HFFc6 (cell line): Measurements from ENCODE around the gene CD44. TPM values are rescaled to one million over a fixed set of nuclear protein-coding genes. Genes with fewer than 3 reads are reported as not detected.

ENCODE experiments used
- DNase-seq: peaks from one replicate; pipeline ENCODE4 v3.0.0-alpha.2; 2018
- H3K27ac Mint-ChIP-seq: 2 replicates; pipeline ENCODE4 v1.8.0; 2020; ENCODE audit warnings: mild to moderate bottlenecking, mixed read lengths
- H3K27me3 Mint-ChIP-seq: 2 replicates; pipeline ENCODE4 v1.8.0; 2021; ENCODE audit warnings: mild to moderate bottlenecking, moderate library complexity, mixed read lengths; ENCODE audit not compliant: insufficient read depth
- H3K36me3 Mint-ChIP-seq: 2 replicates; pipeline ENCODE4 v1.8.0; 2021; ENCODE audit warnings: low read depth, mixed read lengths
- H3K4me1 Mint-ChIP-seq: 2 replicates; pipeline ENCODE4 v1.8.0; 2020; ENCODE audit warnings: low read depth, mixed read lengths
- H3K4me3 Mint-ChIP-seq: 2 replicates; pipeline ENCODE4 v1.8.0; 2020; ENCODE audit warnings: mild to moderate bottlenecking, moderate library complexity, mixed read lengths
- H3K9me3 Mint-ChIP-seq: 2 replicates; pipeline ENCODE4 v1.8.0; 2020; ENCODE audit warnings: mild to moderate bottlenecking, mixed read lengths
- total RNA-seq, 6 experiments: library from RNA; stranded (reverse); fragmentation: NEBNext Ultra II Directional; extraction: Animal tissue kit (Norgen Biotek cat#: 25700); gene quantifications; 2 replicates in 1 of 6; 3 replicates in 5 of 6; pipeline ENCODE4 v1.2.3, GENCODE V29; 2021
- TF ChIP-seq, protein P1 (sequence below): fragments of 200-600 bp; sonication (generic); IDR thresholded peaks from 2 replicates; pipeline ENCODE4 v1.5.0; 2021; ENCODE audit warnings: antibody characterized with exemption, mild to moderate bottlenecking

The CD44 gene
- total RNA-seq, 6 experiments from 2014 or later: 1,912 to 2,221 (median 2,175) TPM

GRCh38 chr11:35204614-35205013 is 65.6 kb downstream of the CD44 start:
- Mint-ChIP-seq H3K9me3 (no peaks in the 10 kb centered on the region; the same call in none of the 2 replicates), H3K27ac (peak overlapping the region; percentile 59), H3K36me3 (peaks cover 99% of the 10 kb centered on the region), H3K4me3 (peak overlapping the region; percentile 22; the same call in 1 of the 2 replicates), H3K4me1 (peaks cover 85% of the 10 kb centered on the region), H3K27me3 (peaks cover 35% of the 10 kb centered on the region)
- TF ChIP-seq, protein P1, sequence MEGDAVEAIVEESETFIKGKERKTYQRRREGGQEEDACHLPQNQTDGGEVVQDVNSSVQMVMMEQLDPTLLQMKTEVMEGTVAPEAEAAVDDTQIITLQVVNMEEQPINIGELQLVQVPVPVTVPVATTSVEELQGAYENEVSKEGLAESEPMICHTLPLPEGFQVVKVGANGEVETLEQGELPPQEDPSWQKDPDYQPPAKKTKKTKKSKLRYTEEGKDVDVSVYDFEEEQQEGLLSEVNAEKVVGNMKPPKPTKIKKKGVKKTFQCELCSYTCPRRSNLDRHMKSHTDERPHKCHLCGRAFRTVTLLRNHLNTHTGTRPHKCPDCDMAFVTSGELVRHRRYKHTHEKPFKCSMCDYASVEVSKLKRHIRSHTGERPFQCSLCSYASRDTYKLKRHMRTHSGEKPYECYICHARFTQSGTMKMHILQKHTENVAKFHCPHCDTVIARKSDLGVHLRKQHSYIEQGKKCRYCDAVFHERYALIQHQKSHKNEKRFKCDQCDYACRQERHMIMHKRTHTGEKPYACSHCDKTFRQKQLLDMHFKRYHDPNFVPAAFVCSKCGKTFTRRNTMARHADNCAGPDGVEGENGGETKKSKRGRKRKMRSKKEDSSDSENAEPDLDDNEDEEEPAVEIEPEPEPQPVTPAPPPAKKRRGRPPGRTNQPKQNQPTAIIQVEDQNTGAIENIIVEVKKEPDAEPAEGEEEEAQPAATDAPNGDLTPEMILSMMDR: no peak
- DNase-seq: no peak

- Mint-ChIP-seq H3K4me3 (no peak overlapping the region), H3K36me3 (peaks cover 99% of the 10 kb centered on the region), H3K27me3 (peaks cover 43% of the 10 kb centered on the region), H3K9me3 (peaks cover 11% of the 10 kb centered on the region), H3K4me1 (peaks cover 89% of the 10 kb centered on the region), H3K27ac (peak overlapping the region; percentile 59)
- DNase-seq: no peak
- TF ChIP-seq, protein P1: no peak
These were observed 67.6 kb downstream of the CD44 start for GRCh38 chr11:35206616-35207015.

DNA sequence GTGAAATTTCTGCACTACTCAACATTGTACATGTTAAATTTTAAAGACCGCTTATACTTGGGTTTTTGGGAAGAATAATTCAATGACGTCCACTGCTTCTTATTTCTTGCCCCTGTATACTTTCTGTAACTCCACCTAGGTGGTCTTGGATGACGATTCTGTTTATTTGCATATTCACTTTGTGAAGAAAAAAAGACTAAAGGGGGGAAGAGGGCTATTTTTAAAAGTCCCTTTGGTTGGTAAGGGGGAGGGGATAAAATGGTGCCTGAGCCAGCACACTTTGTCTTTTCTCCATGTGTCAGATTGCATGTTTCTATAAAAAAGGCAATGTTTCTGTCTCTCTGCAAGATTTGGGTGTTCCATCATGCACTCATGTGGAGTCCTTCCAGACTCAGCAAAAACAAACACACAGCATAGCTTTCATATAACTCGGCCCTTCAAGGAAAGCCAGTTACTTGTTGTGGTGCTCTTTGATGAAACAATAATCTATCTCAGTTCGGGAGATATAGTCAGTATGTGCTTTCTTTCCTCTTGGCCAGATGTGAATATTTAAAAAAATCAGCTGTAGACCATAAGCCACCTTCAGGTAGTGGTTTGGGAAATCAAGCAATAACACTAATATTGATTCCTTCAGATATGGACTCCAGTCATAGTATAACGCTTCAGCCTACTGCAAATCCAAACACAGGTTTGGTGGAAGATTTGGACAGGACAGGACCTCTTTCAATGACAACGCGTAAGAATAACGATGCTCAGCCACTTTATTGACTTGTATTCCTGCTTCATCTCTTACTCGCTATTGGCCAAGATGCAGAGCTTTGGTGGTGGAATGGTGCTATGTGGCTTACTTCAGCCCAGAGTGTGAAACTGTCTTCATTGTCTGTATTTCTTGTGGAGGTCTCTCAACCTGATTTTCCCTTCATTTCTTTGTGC is 68.8 kb downstream of the CD44 start:
- peak overlapping the region; percentile 59 for H3K27ac Mint-ChIP-seq

GRCh38 chr11:35208795-35209194 is 69.8 kb downstream of the CD44 start:
- Mint-ChIP-seq H3K4me1 (peaks cover 94% of the 10 kb centered on the region), H3K27me3 (peaks cover 56% of the 10 kb centered on the region), H3K4me3 (no peak overlapping the region), H3K36me3 (peaks cover 100% of the 10 kb centered on the region), H3K9me3 (peaks cover 13% of the 10 kb centered on the region), H3K27ac (peak overlapping the region; percentile 59)
- no peak for DNase-seq
- TF ChIP-seq, protein P1: no peak

More for the DNA sequence above, 68.8 kb downstream of the CD44 start:
- Mint-ChIP-seq H3K27me3 (peaks cover 47% of the 10 kb centered on the region), H3K4me1 (peaks cover 89% of the 10 kb centered on the region), H3K9me3 (peaks cover 11% of the 10 kb centered on the region), H3K4me3 (peak overlapping the region; percentile 24; the same call in 1 of the 2 replicates), H3K36me3 (peaks cover 99% of the 10 kb centered on the region)
- DNase-seq: no peak
- TF ChIP-seq, protein P1: no peak

- no peak for DNase-seq
- H3K4me3 Mint-ChIP-seq: 0 out of 2 replicates have a peak overlapping the region, but pooled peaks have one; percentile 32
- H3K36me3 Mint-ChIP-seq: peaks cover 100% of the 10 kb centered on the region
- H3K27me3 Mint-ChIP-seq: peaks cover 56% of the 10 kb centered on the region
- H3K27ac Mint-ChIP-seq: peak overlapping the region; percentile 90
- peaks cover 18% of the 10 kb centered on the region for H3K9me3 Mint-ChIP-seq
- peaks cover 97% of the 10 kb centered on the region for H3K4me1 Mint-ChIP-seq
- TF ChIP-seq, protein P1: no peak
These were observed 72.0 kb downstream of the CD44 start for GRCh38 chr11:35210876-35211546.
